HG03045 (cell line): ENCODE results near the gene ZNF680.
"Not testable (repeated sequence)": the region's sequence is repeated elsewhere in the genome, so short reads cannot be mapped to it uniquely, and the experiment has no call there.

Source experiments
- ATAC-seq: cut with Tn5 transposase; IDR thresholded peaks from one replicate; pipeline ENCODE4 v1.9.1; 2021; ENCODE audit warnings: mild to moderate bottlenecking, moderate library complexity; ENCODE audit not compliant: unreplicated experiment

The ZNF680 gene

GRCh38 chr7:64562626-64563278 is at the start of gene ZNF680:
Gene ZNF680 (minus strand): TSS chr7:64563071. CDS start chr7:64562954, 117 bp downstream.
- ATAC-seq = peak; percentile 100

- ATAC-seq = no peak
These were observed 49.6 kb upstream of the ZNF680 start for GRCh38 chr7:64612452-64612851.

- no peak for ATAC-seq
These were observed 48.8 kb upstream of the ZNF680 start for GRCh38 chr7:64611717-64612116.

- ATAC-seq = no peak
These were observed 48.1 kb upstream of the ZNF680 start for GRCh38 chr7:64610997-64611396.

GRCh38 chr7:64608116-64608910 is 45.4 kb upstream of the ZNF680 start:
- no peak for ATAC-seq

GRCh38 chr7:64606385-64606784 is 43.5 kb upstream of the ZNF680 start:
- no peak for ATAC-seq

- ATAC-seq = no peak
These were observed 40.4 kb upstream of the ZNF680 start for GRCh38 chr7:64603271-64603670.

GRCh38 chr7:64602518-64602917 is 39.6 kb upstream of the ZNF680 start:
- no peak for ATAC-seq

- ATAC-seq = no peak
These were observed 39.2 kb upstream of the ZNF680 start for GRCh38 chr7:64602086-64602485.

- ATAC-seq = no peak
These were observed 36.5 kb upstream of the ZNF680 start for GRCh38 chr7:64599359-64599758.

GRCh38 chr7:64590971-64591370 is 28.1 kb upstream of the ZNF680 start:
- ATAC-seq = no peak

- ATAC-seq = no peak
These were observed 19.3 kb upstream of the ZNF680 start for GRCh38 chr7:64581926-64582894.

- ATAC-seq = no peak
These were observed 18.5 kb upstream of the ZNF680 start for GRCh38 chr7:64581391-64581790.

- ATAC-seq = no peak
These were observed 11.7 kb upstream of the ZNF680 start for GRCh38 chr7:64574540-64575099.

GRCh38 chr7:64570284-64570605 is 7.4 kb upstream of the ZNF680 start:
- ATAC-seq = not testable (repeated sequence)

GRCh38 chr7:64569372-64570283 is 6.8 kb upstream of the ZNF680 start:
- ATAC-seq = not testable (repeated sequence)

GRCh38 chr7:64562256-64562625 is 630 bp downstream of the ZNF680 start:
- ATAC-seq = no peak

GRCh38 chr7:64559206-64559605 is 3.7 kb downstream of the ZNF680 start:
- no peak for ATAC-seq

GRCh38 chr7:64558781-64559180 is 4.1 kb downstream of the ZNF680 start:
- no peak for ATAC-seq

- ATAC-seq = no peak
These were observed 4.6 kb downstream of the ZNF680 start for GRCh38 chr7:64558323-64558705.
